ENCODE measurements around the gene MSI2. TPM values are rescaled to one million over a fixed set of nuclear protein-coding genes. Genes with fewer than 3 reads are reported as not detected.

The MSI2 gene
- polyA plus RNA-seq, 1 of the 3 experiments (the other 2 are of a cell fraction), result 24.1 TPM

DNA sequence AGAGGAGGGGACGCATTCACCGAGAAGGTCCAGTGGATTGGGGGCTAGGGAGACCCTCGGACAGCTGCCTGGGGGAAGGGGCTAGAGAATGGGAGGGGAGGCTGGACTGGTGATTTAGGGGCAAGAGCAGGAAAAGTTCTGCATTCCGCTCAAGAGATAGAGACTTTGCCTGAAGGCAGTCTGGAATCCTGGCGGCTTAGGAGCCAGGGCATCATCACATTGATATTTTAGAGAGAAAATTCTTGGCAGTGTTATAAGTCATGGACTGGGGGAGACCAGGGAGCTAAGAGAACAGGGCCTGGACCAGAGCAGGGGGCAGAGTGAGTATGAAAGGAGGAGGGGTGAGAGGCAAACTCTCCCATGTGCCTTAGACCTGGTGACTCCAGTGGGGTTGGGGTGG is 35.8 kb downstream of the MSI2 start:
- Histone ChIP-seq H3K9ac (no peak overlapping the region), H4K20me1 (ENCODE audit: insufficient read depth) (no peaks in the 10 kb centered on the region), H3K79me2 (ENCODE audit: insufficient read depth) (peaks cover 7% of the 10 kb centered on the region; the same call in 1 of the 2 replicates), H3K4me2 (no peak overlapping the region), H3K4me3 (ENCODE audit: low read depth in 2 of 2, low read length in 1 of 2) (no peak overlapping the region), H3K4me1 (ENCODE audit: control insufficient read depth in 1 of 2, insufficient read depth in 2 of 2, low read depth in 1 of 2, low read length in 1 of 2) (peaks cover 24 to 71% of the 10 kb centered on the region in 2 experiments), H3K27ac (ENCODE audit: low read depth in 2 of 2, low read length in 1 of 2) (peak overlapping the region in 1 of 2 experiments; percentile 18; a peak in 1 of 4 replicates), H3K9me3 (no peaks in the 10 kb centered on the region), H2AFZ (ENCODE audit: low read depth) (no peak overlapping the region), H3K9me2 (no peaks in the 10 kb centered on the region), H3F3A (replicated peaks; ENCODE audit: insufficient read depth) (peaks cover 23% of the 10 kb centered on the region), H3K36me3 (replicated peaks in 1 of 2; ENCODE audit: control insufficient read depth in 1 of 2, insufficient read depth in 2 of 2, low read length in 1 of 2) (peaks cover under 1 to 22% of the 10 kb centered on the region in 2 experiments), H3K27me3 (ENCODE audit: insufficient read depth) (no peaks in the 10 kb centered on the region)
- ChIA-PET CTCF (interaction anchor here (1.4 kb wide), 1 partner anchor 49 kb away, joined by 4 read pairs; no protein-coding TSS in a partner anchor), POLR2A (no interaction called here)
- no peak for DNase-seq
- over 99% methylated on average over 5 of the region's 5 CpGs for WGBS (ENCODE audit: low lambda C conversion rate)
- TF ChIP-seq GABPA (IDR thresholded peaks at IDR 0.05; ENCODE audit: low read depth) (no peak), EP300 (IDR thresholded peaks at IDR 0.05; ENCODE audit: borderline replicate concordance in 1 of 2, low read depth in 1 of 2, low read length in 1 of 2) (no peak), MEF2A (IDR thresholded peaks at IDR 0.05; ENCODE audit: borderline replicate concordance, low read depth) (no peak), ELF1 (IDR thresholded peaks at IDR 0.05) (no peak), REST (IDR thresholded peaks at IDR 0.05; ENCODE audit: low read depth, low read length) (no peak), NRF1 (IDR thresholded peaks at IDR 0.05; ENCODE audit: low read depth, low read length) (no peak), FOXM1 (IDR thresholded peaks at IDR 0.05; ENCODE audit: low read depth) (no peak), RFX5 (IDR thresholded peaks at IDR 0.05; ENCODE audit: low read length) (no peak), POLR2AphosphoS5 (IDR thresholded peaks at IDR 0.05; ENCODE audit: low read depth, low read length) (no peak), NFIC (IDR thresholded peaks at IDR 0.05; ENCODE audit: borderline replicate concordance) (no peak)
- TF ChIP-seq, protein P1, sequence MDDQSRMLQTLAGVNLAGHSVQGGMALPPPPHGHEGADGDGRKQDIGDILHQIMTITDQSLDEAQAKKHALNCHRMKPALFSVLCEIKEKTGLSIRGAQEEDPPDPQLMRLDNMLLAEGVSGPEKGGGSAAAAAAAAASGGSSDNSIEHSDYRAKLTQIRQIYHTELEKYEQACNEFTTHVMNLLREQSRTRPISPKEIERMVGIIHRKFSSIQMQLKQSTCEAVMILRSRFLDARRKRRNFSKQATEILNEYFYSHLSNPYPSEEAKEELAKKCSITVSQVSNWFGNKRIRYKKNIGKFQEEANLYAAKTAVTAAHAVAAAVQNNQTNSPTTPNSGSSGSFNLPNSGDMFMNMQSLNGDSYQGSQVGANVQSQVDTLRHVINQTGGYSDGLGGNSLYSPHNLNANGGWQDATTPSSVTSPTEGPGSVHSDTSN (IDR thresholded peaks at IDR 0.05), result no peak

DNA sequence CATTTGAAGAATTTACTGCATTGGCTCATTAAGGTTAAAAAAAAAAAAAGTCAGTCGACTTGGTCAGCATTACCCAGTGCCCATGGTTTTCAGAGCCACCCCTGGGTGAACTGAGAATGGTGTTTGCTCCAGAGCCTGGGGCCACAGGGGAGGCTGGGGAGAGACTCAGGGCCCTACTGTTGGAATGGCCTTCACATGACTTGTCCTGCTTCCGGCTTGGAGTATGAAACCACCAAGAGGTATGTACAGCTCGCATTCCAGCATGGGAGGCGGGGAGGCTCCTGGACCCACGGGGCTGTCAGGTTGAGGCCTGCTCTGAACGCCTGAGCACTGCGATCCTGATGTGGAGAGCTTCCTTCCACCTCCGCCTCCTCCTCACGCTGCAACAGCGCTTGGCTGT is 36.8 kb downstream of the MSI2 start:
- Histone ChIP-seq H3K9me2 (no peaks in the 10 kb centered on the region), H3K9ac (no peak overlapping the region), H3K4me2 (no peak overlapping the region), H3K79me2 (ENCODE audit: insufficient read depth) (peaks cover 11% of the 10 kb centered on the region; the same call in 1 of the 2 replicates), H3K4me3 (ENCODE audit: low read depth in 2 of 2, low read length in 1 of 2) (no peak overlapping the region), H3F3A (replicated peaks; ENCODE audit: insufficient read depth) (peaks cover 23% of the 10 kb centered on the region), H3K27ac (ENCODE audit: low read depth in 2 of 2, low read length in 1 of 2) (peak overlapping the region in 1 of 2 experiments; percentile 48; a peak in 1 of 4 replicates), H2AFZ (ENCODE audit: low read depth) (no peak overlapping the region), H3K27me3 (ENCODE audit: insufficient read depth) (no peaks in the 10 kb centered on the region), H3K36me3 (replicated peaks in 1 of 2; ENCODE audit: control insufficient read depth in 1 of 2, insufficient read depth in 2 of 2, low read length in 1 of 2) (peaks cover 10 to 25% of the 10 kb centered on the region in 2 experiments), H4K20me1 (ENCODE audit: insufficient read depth) (no peaks in the 10 kb centered on the region), H3K9me3 (peaks cover 5% of the 10 kb centered on the region; the same call in 1 of the 2 replicates), H3K4me1 (ENCODE audit: control insufficient read depth in 1 of 2, insufficient read depth in 2 of 2, low read depth in 1 of 2, low read length in 1 of 2) (peaks cover 24 to 61% of the 10 kb centered on the region in 2 experiments)
- CTCF ChIA-PET, result interaction anchor here (0.9 to 1.1 kb wide), 2 partner anchors 11 to 540 kb away, joined by 3 to 4 read pairs; no protein-coding TSS in a partner anchor
- 88% methylated on average over 9 of the region's 10 CpGs for WGBS (ENCODE audit: low lambda C conversion rate)
- POLR2A ChIA-PET, result no interaction called here
- TF ChIP-seq MXI1 (IDR thresholded peaks at IDR 0.05; ENCODE audit: low read depth, low read length) (no peak), POLR2AphosphoS5 (IDR thresholded peaks at IDR 0.05; ENCODE audit: low read depth, low read length) (no peak), TCF12 (IDR thresholded peaks at IDR 0.05) (no peak), FOXJ3 (CRISPR knock-in tag; IDR thresholded peaks at IDR 0.05) (no peak), CHD2 (IDR thresholded peaks at IDR 0.05; ENCODE audit: low read length, partially characterized antibody) (no peak), TEAD4 (IDR thresholded peaks at IDR 0.05; ENCODE audit: borderline replicate concordance, insufficient read depth) (no peak; the same call in 1 of the 2 replicates)
- TF ChIP-seq, protein P1 (IDR thresholded peaks at IDR 0.05), result no peak
- no peak for DNase-seq
